Caki2 (cell line): ENCODE data around the gene HAP1. TPM values are rescaled to one million over a fixed set of nuclear protein-coding genes. Genes with fewer than 3 reads are reported as not detected.

Experiments used
- DNase-seq: peaks from one replicate; pipeline ENCODE4 v3.0.0-alpha.2; 2015; ENCODE audit warnings: low read depth
- in situ Hi-C: cut with HindIII; loops from 2 replicates; pipeline ENCODE4 v1.10.0; 2016; ENCODE audit warnings: low sequenced_read_pairs, low pct_unique_long_range_greater_than_20kb, mixed read lengths
- total RNA-seq: library from RNA; depleted of rRNA; stranded (reverse); fragments of >200 nt; shearing (Covaris generic); gene quantifications from 2 replicates; pipeline ENCODE4 v1.2.3, GENCODE V29; 2014; ENCODE audit warnings: low replicate concordance

The HAP1 gene
- total RNA-seq, 1 experiment from 2014 or later = not detected

GRCh38 chr17:41768682-41769288, 34.3 kb upstream of the HAP1 start:
- in situ Hi-C loops = no loop called here
- DNase-seq = no peak

DNA sequence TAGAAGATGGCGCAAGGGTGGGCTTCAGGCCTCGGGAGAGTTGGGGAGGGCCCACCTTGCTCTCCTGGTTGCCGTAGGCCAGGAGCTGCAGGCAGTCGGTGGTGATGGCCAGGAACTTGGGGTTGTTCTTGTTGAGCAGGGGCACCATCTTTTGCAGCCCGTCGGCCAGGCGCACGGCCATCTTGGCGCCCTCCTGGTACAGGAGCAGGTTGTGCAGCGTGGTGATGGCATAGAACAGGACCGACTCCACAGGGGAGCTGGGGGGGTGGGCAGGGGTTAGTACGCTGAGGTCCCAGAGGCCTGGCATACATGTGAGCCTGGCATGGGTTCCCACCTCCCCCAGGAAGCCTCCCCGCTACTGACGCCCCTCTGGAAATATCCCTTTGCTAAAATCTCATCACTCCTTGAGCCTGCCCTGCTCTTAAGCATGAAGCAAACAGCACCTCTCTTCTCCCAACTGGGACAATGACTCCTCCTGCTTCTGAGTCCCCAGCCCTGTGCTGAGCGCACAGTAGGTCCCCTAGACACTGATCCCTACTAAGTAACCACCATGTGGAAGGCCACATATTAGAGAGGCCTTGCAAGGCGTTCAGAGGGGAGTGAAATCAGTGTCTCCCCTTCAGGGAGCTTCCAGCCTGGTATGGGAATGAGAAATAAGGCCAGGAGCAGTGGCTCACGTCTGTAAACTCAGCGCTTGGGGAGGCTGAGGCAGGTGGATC, 33.0 kb upstream of the HAP1 start:
- no peak for DNase-seq
- in situ Hi-C loops = no loop called here

DNA sequence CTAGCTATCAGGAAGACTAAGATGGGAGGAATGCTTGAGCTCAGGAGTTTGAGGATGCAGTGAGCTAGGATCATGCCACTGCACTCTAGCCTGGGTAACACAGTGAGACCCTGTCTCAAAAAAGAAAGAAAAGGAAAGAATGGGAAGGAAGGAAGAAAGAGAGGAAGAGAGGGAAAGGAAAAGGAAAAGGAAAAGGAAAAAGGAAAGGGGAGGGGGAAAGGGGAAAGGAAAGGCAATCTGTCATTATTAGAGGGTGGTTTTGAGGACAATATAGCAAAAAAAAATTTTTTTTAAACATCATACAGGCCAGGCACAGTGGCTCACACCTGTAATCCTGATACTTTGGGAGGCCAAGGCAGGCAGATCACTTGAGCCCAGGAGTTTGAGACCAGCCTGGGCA, 31.7 kb upstream of the HAP1 start:
- in situ Hi-C loops = no loop called here
- DNase-seq = no peak

- in situ Hi-C loops = no loop called here
- DNase-seq = no peak
Measured at GRCh38 chr17:41763327-41763726, 28.9 kb upstream of the HAP1 start.

DNA sequence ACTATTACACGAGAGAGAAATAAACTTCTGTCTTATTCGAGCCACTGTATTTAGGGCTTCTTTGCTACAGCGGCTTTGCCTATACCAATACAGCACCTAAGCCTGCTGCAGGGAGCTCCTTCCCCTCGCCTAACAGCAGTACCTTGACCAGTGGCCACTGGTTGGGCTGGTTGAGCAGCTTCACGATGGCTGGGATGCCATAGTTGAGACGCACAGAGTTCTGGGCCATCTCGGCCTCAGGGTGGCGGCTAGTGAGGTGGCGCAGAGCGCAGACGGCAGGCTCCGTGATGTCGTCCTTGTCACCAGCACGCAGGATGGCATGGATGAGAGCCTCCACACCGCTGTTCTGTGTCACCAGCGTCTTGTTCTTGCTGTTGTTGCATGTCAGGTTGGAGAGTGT, 28.4 kb upstream of the HAP1 start:
- in situ Hi-C loops = no loop called here
- DNase-seq = no peak

- in situ Hi-C loops = no loop called here
- DNase-seq = no peak
Measured at GRCh38 chr17:41762391-41762790, 27.9 kb upstream of the HAP1 start.

DNA sequence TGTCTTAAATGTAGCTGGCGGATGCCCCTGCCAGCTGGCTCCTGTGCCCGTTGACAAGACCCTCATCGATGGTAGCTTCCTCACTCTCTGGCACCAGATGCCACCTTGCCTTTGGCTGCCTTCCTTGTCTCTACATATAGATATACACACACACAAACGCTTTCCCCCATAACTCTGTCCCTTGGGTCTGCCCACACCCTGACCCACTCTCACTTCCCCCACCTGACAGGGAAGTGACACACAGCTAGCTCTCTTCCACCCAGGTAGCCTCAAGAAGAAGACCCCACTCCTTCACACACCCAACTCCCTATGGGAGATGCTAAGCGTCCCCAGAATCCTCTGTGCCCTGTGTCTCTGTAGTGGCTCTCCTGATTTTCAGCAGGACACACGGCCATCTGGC, 26.4 kb upstream of the HAP1 start:
- no peak for DNase-seq
- in situ Hi-C loops = no loop called here

- no peak for DNase-seq
- in situ Hi-C loops = no loop called here
Measured at GRCh38 chr17:41758601-41759000, 24.2 kb upstream of the HAP1 start.

DNA sequence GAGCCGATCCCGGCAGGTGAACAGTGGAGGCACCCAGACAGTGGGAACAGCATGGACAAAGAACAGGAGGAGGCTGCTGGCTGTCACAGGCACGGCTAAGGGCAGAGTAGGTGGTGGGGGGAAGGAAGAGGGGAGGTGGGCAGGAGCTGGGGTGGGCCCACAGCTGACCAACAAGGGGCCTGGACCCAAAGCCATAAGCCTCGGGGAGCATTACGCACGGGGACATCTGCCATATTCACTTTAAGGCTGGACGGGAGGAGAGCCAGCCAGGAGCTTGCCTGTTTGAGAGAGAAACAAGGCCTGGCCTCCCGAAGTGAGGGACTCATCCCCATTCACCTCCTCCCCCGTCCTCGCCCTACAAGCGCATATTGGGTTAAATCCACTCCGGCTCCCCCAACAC, 19.6 kb upstream of the HAP1 start:
- in situ Hi-C loops = no loop called here
- DNase-seq = no peak

- in situ Hi-C loops = no loop called here
- no peak for DNase-seq
Measured at GRCh38 chr17:41751288-41751687, 16.8 kb upstream of the HAP1 start.

- no peak for DNase-seq
- in situ Hi-C loops = no loop called here
Measured at GRCh38 chr17:41750862-41751261, 16.4 kb upstream of the HAP1 start.

DNA sequence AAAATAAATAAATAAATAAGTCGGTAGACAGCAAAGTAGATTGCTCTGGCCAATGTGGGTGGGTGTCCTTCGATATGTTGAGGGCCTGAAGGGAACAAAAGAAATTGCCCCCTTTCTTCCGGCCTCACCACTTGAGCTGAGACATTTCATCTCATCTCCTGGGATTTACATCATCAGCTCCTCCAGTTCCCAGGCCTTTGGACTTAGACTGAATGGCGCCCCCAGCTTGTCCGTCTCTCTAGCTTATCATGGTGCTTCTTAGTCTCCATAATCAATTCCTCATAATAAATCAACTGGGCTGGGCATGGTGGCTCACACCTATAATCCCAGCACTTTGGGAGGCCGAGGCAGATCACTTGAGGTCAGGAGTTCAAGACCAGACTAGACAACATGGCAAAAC, 13.8 kb upstream of the HAP1 start:
- in situ Hi-C loops = no loop called here
- DNase-seq = no peak

DNA sequence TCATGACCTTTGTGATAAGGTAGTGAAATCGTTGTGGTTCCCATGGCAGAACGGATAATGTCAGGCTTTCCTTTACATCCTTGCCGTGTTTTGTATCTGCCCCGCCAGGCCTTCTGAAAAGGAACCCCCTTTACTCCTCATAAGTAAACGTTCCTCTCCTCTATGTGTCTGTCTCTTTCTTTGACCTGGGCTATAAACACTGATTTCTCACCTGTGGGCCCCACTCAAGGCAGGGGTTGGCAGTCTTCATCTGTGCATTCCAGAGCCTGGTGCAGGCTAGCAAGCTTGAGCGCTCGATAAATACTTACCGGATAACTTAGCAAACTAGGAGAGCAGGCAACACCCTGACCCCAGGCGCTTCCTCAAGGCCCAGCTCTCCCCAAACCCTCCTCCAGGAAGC, 7.3 kb upstream of the HAP1 start:
- in situ Hi-C loops = no loop called here
- no peak for DNase-seq

GRCh38 chr17:41740506-41740905, 6.1 kb upstream of the HAP1 start:
- no peak for DNase-seq
- in situ Hi-C loops = no loop called here

DNA sequence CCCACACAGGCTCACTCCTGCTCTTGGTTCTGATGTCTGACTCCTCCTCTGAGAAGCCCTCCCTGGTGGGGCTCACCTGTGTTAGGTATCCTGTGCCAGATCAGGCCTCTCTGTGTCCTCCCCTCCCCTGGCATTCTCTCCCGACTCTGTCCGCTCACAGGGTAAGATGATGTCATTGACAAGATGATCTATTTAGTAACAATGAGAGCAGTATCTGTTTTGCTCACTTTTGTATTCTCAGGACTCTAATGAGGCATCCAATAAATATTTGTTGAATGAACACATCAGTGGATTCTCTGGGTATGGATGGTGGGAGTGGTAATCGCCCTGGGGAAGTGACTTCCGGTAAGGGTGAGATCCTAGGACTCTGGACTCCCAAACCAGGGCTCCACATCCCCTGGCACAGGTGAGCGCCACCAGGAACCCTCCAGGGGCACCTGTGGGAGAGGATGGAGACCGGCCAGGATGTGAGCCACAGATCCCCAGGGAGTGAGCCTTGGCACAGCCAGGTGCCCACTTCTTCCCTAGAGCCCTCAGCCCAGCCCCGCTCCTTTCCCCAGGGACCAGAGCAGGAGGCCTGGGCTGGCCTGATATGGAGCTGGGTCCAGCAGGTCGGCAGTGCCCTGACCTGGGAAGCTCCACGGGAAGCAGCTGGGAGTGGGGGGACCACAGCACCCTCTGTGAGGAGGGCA, 5.4 kb upstream of the HAP1 start:
- in situ Hi-C loops = no loop called here
- peak; percentile 38 for DNase-seq

GRCh38 chr17:41738801-41739112, 4.3 kb upstream of the HAP1 start:
- DNase-seq = no peak

DNA sequence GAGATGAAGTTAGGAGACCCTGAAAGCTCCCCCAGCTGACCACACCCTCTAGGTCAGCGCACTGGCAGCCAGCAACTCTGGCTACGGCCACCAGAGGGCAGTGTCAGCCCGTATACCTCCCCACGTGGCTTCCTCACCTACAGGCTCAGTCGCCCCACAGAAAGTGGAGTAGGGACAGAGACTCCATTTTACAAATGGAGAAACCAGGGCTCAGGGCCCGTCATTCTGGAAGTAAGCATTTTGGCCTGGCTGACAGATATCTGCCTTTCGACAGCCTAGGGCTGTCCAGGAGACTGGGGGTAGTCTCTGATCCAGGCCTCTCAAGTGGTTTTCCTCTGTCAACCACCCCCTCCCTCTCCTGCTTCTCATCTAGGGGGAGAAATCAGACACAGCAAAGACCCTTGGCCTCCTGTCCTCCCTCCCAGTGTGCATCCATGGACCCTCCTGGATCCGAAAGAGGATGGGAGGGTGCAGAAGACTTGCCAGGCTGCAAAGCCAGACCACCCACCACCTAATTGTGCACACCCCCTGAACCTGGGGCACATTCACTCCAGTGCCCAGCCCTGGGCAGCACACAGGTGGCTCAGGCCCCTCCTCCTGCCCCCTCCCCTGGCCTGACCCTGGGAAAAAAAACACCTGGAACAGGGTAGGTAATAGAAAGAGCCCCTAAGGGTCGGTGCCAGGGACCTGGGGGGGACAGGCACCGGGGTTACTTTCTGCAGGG, 3.8 kb upstream of the HAP1 start:
- DNase-seq = peak; percentile 73
- in situ Hi-C loops = no loop called here

More at GRCh38 chr17:41738801-41739112, 4.3 kb upstream of the HAP1 start:
- in situ Hi-C loops = no loop called here

GRCh38 chr17:41737680-41738023, 3.2 kb upstream of the HAP1 start:
- no peak for DNase-seq
- in situ Hi-C loops = no loop called here

DNA sequence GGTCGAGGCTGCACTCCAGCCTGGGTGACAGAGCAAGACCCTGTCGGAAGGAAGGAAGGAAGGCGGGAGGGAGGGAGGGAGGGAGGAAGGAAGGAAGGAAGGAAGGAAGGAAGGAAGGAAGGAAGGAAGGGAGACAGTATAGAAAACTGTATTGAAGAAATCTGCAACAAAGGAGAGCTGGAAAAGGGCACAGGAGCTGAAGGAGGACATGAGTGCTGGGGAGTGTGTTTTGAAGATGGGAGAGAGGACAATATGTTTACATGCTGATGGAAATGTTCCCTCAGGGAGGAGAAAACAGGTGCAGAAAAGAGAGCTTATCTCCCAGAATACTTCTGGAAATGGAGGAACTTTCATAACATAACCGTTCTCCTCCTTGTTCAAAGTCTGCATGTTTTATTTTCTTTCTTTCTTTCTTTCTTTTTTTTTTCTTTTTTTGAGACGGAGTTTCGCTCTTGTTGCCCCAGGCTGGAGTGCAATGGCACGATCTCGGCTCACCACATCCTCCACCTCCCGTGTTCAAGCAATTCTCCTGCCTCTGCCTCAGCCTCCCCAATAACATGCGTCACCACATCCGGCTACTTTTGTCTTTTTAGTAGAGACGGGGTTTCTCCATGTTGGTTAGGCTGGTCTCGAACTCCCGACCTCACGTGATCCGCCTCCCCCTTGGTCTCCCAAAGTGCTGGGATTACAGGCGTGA, 2.7 kb upstream of the HAP1 start:
- in situ Hi-C loops = no loop called here
- no peak for DNase-seq
